ENCODE results near the gene SCFD2.

SCFD2 gene

DNA sequence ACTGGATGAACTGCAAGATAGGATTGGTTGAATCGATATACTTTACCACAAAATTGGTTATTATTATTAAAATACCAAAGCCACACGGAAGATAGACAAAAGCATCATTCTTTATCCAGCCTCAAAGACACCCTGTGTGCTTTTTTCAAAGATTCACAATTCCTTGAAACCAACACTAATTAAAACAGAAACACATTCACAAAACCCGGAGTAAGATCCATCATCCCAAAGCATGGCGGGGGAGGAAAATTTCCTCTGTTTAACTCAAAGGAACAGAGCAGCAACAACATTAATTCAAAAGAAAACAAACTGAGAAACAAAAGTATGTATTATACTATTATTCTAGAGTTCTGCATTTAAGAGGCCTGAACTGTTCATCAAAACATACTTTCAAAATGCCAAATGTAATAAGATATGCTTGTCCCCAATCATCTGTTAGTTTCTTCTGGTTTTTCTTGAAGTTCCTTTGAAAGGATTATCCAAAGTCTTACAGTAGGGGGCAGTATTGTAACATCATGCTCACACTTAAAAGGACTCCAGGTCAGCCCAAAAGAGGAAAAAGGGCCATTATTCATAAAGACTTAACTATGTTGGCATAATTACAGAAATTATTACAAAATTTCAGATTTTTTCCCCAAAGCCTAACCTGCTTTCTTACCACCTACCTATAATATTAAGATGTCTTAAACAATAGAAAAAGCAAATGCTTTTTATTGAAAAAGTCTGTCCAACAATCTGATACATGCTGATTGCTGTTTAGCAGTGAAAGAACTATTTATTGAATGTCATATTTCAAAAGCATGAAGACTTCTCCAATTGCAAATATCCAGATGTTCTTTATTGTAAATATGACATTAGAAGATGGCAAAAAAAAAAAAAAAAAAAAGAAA is 168.7 kb downstream of the SCFD2 start:
- H3K4me3 ChIP-seq (ENCODE audit: low read depth in 1 of 2, low read length in 2 of 2) = no peak overlapping the region
- no peaks in the 10 kb centered on the region for H4K20me1 ChIP-seq (ENCODE audit: insufficient read depth, low read length)
- H3K27me3 ChIP-seq (ENCODE audit: insufficient read depth, low read length, poor library complexity) = no peaks in the 10 kb centered on the region
- no peak overlapping the region for H2AFZ ChIP-seq (ENCODE audit: low read depth, low read length)
- H3K79me2 ChIP-seq (ENCODE audit: insufficient read depth, low read length) = no peaks in the 10 kb centered on the region
- H3K9ac ChIP-seq (ENCODE audit: low read depth, low read length) = no peak overlapping the region
- no peak overlapping the region for H3K4me2 ChIP-seq (ENCODE audit: insufficient read depth, low read length)
- no peak for TF ChIP-seq EZH2 (IDR thresholded peaks at IDR 0.05; ENCODE audit: borderline replicate concordance, low read depth, low read length, severe bottlenecking)
- TF ChIP-seq, protein P1, sequence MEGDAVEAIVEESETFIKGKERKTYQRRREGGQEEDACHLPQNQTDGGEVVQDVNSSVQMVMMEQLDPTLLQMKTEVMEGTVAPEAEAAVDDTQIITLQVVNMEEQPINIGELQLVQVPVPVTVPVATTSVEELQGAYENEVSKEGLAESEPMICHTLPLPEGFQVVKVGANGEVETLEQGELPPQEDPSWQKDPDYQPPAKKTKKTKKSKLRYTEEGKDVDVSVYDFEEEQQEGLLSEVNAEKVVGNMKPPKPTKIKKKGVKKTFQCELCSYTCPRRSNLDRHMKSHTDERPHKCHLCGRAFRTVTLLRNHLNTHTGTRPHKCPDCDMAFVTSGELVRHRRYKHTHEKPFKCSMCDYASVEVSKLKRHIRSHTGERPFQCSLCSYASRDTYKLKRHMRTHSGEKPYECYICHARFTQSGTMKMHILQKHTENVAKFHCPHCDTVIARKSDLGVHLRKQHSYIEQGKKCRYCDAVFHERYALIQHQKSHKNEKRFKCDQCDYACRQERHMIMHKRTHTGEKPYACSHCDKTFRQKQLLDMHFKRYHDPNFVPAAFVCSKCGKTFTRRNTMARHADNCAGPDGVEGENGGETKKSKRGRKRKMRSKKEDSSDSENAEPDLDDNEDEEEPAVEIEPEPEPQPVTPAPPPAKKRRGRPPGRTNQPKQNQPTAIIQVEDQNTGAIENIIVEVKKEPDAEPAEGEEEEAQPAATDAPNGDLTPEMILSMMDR (IDR thresholded peaks at IDR 0.05; ENCODE audit: borderline replicate concordance, extremely low read depth, low read length, poor library complexity, severe bottlenecking) = peak; percentile 80
- ATAC-seq (ENCODE audit: insufficient read depth, low read depth) (peak; percentile 69), DNase-seq (no peak)
- no peak overlapping the region for H3K27ac ChIP-seq (ENCODE audit: low read length)
- no peaks in the 10 kb centered on the region for H3K36me3 ChIP-seq (ENCODE audit: insufficient read depth, low read length)
- H3K4me1 ChIP-seq (ENCODE audit: insufficient read depth, low read length) = no peaks in the 10 kb centered on the region
- H3K9me3 ChIP-seq (ENCODE audit: insufficient read depth, low read length, severe bottlenecking) = no peaks in the 10 kb centered on the region

DNA sequence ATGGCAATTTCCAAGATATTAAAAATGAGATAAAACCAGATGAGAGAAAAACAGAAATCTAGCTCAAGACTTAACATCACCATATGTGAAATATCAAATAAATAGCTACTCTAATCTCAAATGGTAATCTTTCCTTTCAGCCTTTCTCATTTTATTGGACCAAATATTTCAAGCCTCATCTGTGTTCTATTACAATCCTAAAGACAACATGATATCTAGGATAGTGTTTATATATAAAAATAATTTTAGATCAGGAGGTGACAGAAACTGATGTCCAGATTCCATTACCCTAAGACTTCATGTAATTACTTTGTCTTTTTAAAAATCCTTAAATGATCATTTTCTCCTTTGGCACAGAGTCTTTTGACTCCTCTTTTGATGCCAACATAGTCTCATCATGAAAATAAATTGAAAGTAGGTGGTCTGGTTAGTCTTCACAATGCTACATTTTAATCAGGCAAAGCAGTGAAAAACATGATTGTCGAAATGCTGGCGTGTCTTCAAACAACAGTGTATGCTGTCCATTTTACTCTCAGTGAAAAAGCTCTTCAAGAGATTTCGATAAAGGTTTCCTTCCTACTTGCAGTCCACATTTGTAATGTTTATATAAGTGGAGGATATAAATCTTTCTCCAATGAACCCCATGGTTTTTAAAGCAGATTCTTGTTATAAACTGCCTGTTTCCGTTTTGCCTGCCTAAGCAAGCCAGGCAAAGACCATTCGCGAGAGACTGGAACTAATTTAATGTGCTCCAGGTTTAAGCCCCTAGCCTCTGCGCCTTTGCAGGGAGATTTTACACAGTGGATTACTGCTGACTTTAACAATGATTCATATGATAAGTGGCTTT is 169.8 kb downstream of the SCFD2 start:
- Histone ChIP-seq H2AFZ (ENCODE audit: low read depth, low read length) (no peak overlapping the region), H3K27me3 (ENCODE audit: insufficient read depth, low read length, poor library complexity) (no peaks in the 10 kb centered on the region), H3K4me1 (ENCODE audit: insufficient read depth, low read length) (no peaks in the 10 kb centered on the region), H3K36me3 (ENCODE audit: insufficient read depth, low read length) (no peaks in the 10 kb centered on the region), H3K4me2 (ENCODE audit: insufficient read depth, low read length) (no peak overlapping the region), H4K20me1 (ENCODE audit: insufficient read depth, low read length) (no peaks in the 10 kb centered on the region), H3K79me2 (ENCODE audit: insufficient read depth, low read length) (no peaks in the 10 kb centered on the region), H3K9me3 (ENCODE audit: insufficient read depth, low read length, severe bottlenecking) (no peaks in the 10 kb centered on the region), H3K27ac (ENCODE audit: low read length) (no peak overlapping the region), H3K4me3 (ENCODE audit: low read depth in 1 of 2, low read length in 2 of 2) (no peak overlapping the region), H3K9ac (ENCODE audit: low read depth, low read length) (no peak overlapping the region)
- DNase-seq = no peak
- no peak for ATAC-seq (ENCODE audit: insufficient read depth, low read depth)
- TF ChIP-seq, protein P1 (IDR thresholded peaks at IDR 0.05; ENCODE audit: borderline replicate concordance, extremely low read depth, low read length, poor library complexity, severe bottlenecking) = no peak
- TF ChIP-seq EZH2 (IDR thresholded peaks at IDR 0.05; ENCODE audit: borderline replicate concordance, low read depth, low read length, severe bottlenecking) = no peak

DNA sequence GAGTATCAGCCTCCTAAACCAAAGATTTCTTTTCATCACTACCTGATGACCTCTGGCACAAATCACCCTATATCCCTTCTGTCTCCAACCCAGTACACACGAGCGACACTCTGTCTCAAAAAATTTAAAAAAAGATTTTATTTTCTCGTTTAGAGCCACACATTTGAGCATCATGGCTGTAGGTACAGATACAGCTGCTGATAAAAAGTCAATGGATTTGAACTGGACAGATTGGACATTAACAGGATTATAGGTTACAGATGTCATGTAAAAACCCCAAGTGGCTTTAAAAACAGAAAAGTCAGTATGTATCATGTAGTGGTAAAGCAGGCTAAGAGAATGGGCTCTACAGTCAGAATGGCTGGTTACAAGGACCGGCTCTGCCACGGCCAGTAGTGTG is 171.1 kb downstream of the SCFD2 start:
- TF ChIP-seq EZH2 (IDR thresholded peaks at IDR 0.05; ENCODE audit: borderline replicate concordance, low read depth, low read length, severe bottlenecking) = no peak
- TF ChIP-seq, protein P1 (IDR thresholded peaks at IDR 0.05; ENCODE audit: borderline replicate concordance, extremely low read depth, low read length, poor library complexity, severe bottlenecking) = no peak
- H4K20me1 ChIP-seq (ENCODE audit: insufficient read depth, low read length) = no peaks in the 10 kb centered on the region
- H3K9ac ChIP-seq (ENCODE audit: low read depth, low read length) = no peak overlapping the region
- no peaks in the 10 kb centered on the region for H3K4me1 ChIP-seq (ENCODE audit: insufficient read depth, low read length)
- no peak for ATAC-seq (ENCODE audit: insufficient read depth, low read depth)
- no peaks in the 10 kb centered on the region for H3K27me3 ChIP-seq (ENCODE audit: insufficient read depth, low read length, poor library complexity)
- no peaks in the 10 kb centered on the region for H3K9me3 ChIP-seq (ENCODE audit: insufficient read depth, low read length, severe bottlenecking)
- no peak overlapping the region for H3K4me2 ChIP-seq (ENCODE audit: insufficient read depth, low read length)
- H2AFZ ChIP-seq (ENCODE audit: low read depth, low read length) = no peak overlapping the region
- no peaks in the 10 kb centered on the region for H3K36me3 ChIP-seq (ENCODE audit: insufficient read depth, low read length)
- no peak overlapping the region for H3K4me3 ChIP-seq (ENCODE audit: low read depth in 1 of 2, low read length in 2 of 2)
- H3K79me2 ChIP-seq (ENCODE audit: insufficient read depth, low read length) = no peaks in the 10 kb centered on the region
- DNase-seq = no peak
- no peak overlapping the region for H3K27ac ChIP-seq (ENCODE audit: low read length)

All from DND-41 (cell line).